ENCODE data around the gene ORAI3. TPM values are rescaled to one million over a fixed set of nuclear protein-coding genes. Genes with fewer than 3 reads are reported as not detected.
A peak's percentile ranks its signal among the peaks of the same experiment; 100 is the strongest.

Gene ORAI3
- total RNA-seq, 1 donor from 2014 or later, result 15.6 TPM

DNA sequence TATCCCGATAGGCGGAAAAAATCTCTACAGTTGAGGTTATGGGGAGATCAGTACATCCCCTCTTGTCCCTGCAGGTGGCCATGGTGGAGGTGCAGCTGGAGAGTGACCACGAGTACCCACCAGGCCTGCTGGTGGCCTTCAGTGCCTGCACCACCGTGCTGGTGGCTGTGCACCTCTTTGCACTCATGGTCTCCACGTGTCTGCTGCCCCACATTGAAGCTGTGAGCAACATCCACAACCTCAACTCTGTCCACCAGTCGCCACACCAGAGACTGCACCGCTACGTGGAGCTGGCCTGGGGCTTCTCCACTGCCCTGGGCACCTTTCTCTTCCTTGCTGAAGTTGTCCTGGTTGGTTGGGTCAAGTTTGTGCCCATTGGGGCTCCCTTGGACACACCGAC lies 4.2 kb downstream of the ORAI3 start:
- H3K4me3 Mint-ChIP-seq (ENCODE audit: unreplicated experiment), result no peak overlapping the region
- TF ChIP-seq CTCF (IDR thresholded peaks at IDR 0.05), result no peak
- no peaks in the 10 kb centered on the region for H3K27me3 Mint-ChIP-seq (ENCODE audit: low read depth)

GRCh38 chr16:30953511-30954124 lies 4.8 kb downstream of the ORAI3 start:
- peaks cover 39% of the 10 kb centered on the region for H3K4me1 Mint-ChIP-seq (ENCODE audit: low read depth)
- TF ChIP-seq CTCF (IDR thresholded peaks at IDR 0.05), result peak; percentile 88
- no peak overlapping the region for H3K4me3 Mint-ChIP-seq (ENCODE audit: unreplicated experiment)
- H3K27me3 Mint-ChIP-seq (ENCODE audit: low read depth), result no peaks in the 10 kb centered on the region
- H3K9me3 Mint-ChIP-seq (ENCODE audit: low read depth), result no peaks in the 10 kb centered on the region
- no peak for DNase-seq (ENCODE audit: low spot score)
- H3K27ac Mint-ChIP-seq (ENCODE audit: unreplicated experiment), result peak overlapping the region; percentile 51
- no peaks in the 10 kb centered on the region for H3K36me3 Mint-ChIP-seq (ENCODE audit: low read depth)

More for the DNA sequence above, 4.2 kb downstream of the ORAI3 start:
- Mint-ChIP-seq H3K9me3 (ENCODE audit: low read depth) (no peaks in the 10 kb centered on the region), H3K4me1 (ENCODE audit: low read depth) (peaks cover 36% of the 10 kb centered on the region), H3K27ac (ENCODE audit: unreplicated experiment) (no peak overlapping the region), H3K36me3 (ENCODE audit: low read depth) (no peaks in the 10 kb centered on the region)
- DNase-seq (ENCODE audit: low spot score), result no peak

GRCh38 chr16:30954993-30955392 lies 6.1 kb downstream of the ORAI3 start:
- DNase-seq (ENCODE audit: low spot score), result no peak
- no peak for TF ChIP-seq CTCF (IDR thresholded peaks at IDR 0.05)
- Mint-ChIP-seq H3K9me3 (ENCODE audit: low read depth) (no peaks in the 10 kb centered on the region), H3K4me1 (ENCODE audit: low read depth) (peaks cover 44% of the 10 kb centered on the region), H3K27me3 (ENCODE audit: low read depth) (no peaks in the 10 kb centered on the region), H3K27ac (ENCODE audit: unreplicated experiment) (no peak overlapping the region), H3K36me3 (ENCODE audit: low read depth) (peaks cover 5% of the 10 kb centered on the region), H3K4me3 (ENCODE audit: unreplicated experiment) (no peak overlapping the region)

- H3K27me3 Mint-ChIP-seq (ENCODE audit: low read depth), result no peaks in the 10 kb centered on the region
- no peak for DNase-seq (ENCODE audit: low spot score)
- H3K9me3 Mint-ChIP-seq (ENCODE audit: low read depth), result no peaks in the 10 kb centered on the region
These were observed 8.0 kb downstream of the ORAI3 start for GRCh38 chr16:30956601-30957455.

More at GRCh38 chr16:30956601-30957455, 8.0 kb downstream of the ORAI3 start:
- H3K36me3 Mint-ChIP-seq (ENCODE audit: low read depth), result peaks cover 14% of the 10 kb centered on the region
- H3K4me1 Mint-ChIP-seq (ENCODE audit: low read depth), result peaks cover 27% of the 10 kb centered on the region
- peak overlapping the region; percentile 99 for H3K27ac Mint-ChIP-seq (ENCODE audit: unreplicated experiment)
- peak; percentile 72 for TF ChIP-seq CTCF (IDR thresholded peaks at IDR 0.05)
- peak overlapping the region; percentile 92 for H3K4me3 Mint-ChIP-seq (ENCODE audit: unreplicated experiment)
